ENCODE results near the gene ANGPTL2. TPM values are rescaled to one million over a fixed set of nuclear protein-coding genes. Genes with fewer than 3 reads are reported as not detected.
A peak's percentile ranks its signal among the peaks of the same experiment; 100 is the strongest.

The ANGPTL2 gene
- total RNA-seq, 1 experiment from 2014 or later = 36.2 TPM

DNA sequence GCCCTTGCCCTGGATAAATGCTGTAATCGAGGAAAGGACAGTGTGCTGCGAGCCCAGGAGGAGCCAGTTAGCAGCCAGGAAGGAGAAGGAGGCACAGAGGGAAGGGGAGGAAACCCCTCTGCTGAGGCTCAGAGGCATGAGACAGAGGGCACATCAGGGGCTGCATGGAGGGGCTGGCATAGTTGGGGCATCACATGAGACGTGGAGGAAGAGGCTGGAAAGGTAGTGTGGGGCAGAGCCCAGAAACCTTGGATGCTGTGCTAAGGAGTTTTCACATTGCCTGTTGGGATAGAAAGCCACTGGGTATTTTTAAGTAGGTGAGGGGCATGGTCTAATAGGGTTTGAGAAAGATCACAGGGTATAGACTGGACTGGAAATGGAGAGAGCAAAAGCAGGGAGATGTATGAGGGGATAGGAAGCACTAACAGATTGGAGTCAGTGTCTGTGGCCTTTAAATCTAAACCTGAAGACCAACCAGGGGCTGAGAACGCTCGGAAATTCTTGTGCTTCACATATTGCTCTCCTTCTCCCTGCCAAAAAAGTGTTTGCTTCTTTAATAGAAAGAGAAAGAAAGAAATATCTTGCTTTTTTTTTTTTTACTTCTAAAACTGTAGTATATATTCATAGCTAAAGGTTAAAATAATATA lies 33.0 kb upstream of the ANGPTL2 start:
- DNase-seq (ENCODE audit: low read depth) = no peak

DNA sequence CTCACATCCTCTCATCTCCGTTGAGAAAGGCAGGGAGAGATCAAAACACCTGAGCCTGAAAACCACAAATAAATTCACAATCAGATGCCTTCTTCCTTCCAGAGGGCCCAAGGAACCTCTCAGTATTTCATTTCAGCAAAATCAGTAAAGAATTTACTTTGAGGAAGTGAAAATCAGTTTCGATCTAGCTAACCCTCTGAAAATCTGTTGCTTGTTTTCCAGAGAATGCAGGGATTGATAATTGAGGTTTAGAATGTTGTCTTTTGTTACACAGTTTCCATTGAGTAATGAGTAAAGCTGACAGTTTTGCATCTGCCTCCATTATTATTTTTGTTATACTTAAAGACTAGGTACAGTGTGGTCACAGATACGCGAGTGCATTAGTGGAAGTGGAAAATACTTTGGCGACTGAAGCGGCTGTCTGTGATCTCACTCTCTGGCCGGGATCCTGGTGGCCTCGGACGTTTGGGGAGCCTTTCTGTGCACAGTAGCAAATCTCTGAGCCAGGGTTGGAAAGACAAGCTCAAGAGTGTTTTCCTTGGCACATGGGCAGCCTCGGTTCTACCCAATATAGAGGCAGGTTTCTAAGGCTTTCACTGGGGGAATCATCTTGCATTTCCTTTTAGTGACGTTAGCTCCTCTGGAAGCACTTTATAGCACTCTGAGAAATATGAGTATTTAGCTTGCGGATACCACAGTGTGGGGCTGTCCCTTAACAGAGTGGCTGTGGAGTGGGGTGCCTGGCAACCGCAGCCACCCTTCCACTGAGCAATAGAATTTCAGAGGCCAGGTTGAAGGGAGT lies 32.2 kb upstream of the ANGPTL2 start:
- DNase-seq (ENCODE audit: low read depth) = peak; percentile 64

DNA sequence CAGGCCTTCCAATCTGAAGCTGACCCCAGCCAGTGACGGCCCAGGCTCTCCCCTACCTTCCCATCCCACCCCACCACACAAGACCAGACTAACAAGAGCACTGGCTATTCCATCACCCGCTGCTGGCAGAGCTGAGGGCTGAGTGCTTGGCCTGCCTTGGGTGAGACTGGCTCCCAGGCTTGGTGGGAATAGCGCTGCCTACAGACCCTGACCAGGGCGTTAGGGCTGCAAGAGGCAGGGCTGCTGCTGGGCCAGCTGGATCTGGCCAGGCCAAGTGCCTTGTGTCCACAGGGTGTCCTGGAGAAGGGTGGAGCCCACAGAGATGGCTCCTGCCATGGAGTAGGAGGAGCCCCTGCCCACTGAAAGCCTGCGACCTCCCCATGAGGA lies 31.6 kb upstream of the ANGPTL2 start:
- DNase-seq (ENCODE audit: low read depth) = no peak

DNA sequence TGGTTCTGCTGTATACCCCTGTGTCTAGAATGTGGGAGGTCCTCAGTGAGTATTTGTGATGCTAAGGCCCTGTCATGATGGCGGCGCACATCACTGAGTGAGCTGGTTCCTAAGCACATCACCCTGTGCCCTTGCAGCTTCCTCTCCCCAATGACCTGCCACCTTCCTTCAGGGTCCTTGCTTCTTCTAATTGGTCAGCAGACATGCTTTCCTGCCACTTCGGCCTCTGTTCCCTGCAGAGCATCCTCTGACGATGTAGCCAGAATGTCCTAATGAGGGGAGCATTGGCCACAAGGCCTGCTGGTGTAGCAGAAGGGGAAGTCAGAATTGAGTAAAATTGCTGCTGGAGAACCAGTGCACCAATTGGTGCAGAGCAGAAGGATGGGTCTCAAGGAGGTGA lies 31.1 kb upstream of the ANGPTL2 start:
- DNase-seq (ENCODE audit: low read depth) = no peak

DNA sequence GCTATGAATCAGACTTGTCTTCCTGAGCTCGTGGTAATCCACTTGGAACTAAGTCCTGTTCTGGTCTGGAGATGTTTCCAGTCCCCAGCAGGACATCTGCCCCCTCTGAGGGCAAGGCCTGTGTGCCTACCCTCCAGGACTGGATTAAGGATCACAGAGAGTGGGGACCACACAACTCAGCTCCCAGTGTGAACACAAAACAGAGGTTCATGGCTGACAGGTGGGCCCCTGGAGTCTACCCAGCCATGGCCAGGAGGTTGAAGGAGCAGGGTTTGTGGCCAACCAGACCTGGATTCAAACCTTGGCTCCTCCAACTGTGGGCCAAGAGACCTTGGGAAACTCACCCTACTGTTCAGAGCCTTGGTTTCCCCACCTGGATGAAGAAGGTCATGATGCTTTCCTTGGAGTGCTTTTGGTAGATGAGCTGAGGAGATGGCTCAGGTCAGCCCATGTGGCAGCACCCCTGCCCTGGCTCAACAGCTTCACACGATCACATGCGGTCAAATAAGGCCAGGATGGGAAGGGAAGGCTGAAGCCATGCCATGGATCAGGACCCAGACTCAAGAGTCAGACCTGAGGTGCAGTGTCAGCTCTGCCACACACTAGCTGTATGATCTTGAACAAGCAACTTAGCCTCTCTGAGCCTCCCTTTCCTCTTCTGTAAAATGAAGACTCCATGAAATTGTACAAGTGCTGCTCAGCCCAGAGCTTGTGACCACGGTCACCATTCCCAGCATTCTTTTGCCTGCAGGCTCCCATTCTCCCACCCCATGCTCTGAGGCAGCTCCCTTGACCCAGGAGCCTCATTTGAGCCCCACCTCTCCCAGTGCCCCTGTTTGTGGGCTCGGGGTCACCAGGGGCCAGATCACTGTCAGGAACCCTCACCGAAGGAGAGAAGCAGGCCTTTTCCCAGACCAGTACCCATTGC lies 27.3 kb upstream of the ANGPTL2 start:
- no peak for DNase-seq (ENCODE audit: low read depth)

DNA sequence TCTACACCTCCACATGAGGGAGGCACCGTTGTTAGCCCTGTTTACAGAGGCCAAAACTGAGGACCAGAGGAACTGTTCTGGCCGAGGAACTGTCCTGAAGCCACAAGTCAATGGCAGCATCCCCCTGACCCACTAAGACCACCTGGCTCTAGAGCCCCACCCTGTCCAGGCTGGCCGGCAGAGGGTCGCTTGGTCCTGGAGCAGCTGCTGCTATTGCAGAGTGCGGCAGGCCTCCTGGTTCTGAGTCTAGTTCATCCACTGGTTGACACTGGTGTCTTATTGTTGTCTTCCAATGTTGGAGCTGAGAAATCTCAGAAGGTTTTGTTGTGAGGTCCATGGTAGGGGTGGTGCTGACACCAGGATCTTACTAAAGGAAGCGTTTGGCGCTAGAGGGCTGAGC lies 26.6 kb upstream of the ANGPTL2 start:
- DNase-seq (ENCODE audit: low read depth) = no peak

DNA sequence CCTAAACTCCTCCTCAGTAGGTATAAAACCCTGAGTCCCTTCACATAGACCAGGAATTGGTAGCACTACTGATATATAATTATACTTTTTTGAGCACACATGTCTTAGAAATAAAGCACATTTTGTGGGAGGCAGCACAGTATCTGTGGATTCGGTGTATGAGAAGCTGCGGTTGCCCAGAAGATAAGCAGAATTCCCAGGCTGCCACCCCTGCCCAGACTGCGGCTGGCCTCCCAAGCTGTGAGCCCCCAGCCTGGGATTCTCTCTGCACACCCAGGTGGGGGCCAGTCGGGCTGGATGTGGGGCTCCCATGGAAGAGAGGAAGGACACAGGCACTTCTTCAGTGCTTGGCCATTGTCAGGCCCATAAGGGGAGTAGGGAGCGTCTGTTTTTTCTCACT lies 25.6 kb upstream of the ANGPTL2 start:
- DNase-seq (ENCODE audit: low read depth) = no peak

DNA sequence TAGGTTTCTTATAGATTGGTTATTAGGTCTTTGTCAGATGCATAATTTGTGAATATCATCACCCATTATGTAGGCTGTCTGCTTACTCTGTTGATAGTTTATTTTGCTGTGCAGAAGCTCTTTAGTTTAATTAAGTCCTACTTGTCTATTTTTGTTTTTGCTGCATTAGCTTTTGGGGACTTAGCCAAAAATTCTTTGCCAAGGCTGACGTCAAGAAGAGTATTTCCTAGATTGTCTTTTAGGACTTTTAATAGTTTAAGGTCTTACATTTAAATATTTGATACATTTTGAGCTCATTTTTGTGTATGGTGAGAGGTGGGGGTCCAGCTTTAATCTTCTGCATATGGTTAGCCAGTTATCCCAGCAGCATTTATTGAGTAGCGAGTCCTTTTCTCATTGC lies 24.8 kb upstream of the ANGPTL2 start:
- no peak for DNase-seq (ENCODE audit: low read depth)

DNA sequence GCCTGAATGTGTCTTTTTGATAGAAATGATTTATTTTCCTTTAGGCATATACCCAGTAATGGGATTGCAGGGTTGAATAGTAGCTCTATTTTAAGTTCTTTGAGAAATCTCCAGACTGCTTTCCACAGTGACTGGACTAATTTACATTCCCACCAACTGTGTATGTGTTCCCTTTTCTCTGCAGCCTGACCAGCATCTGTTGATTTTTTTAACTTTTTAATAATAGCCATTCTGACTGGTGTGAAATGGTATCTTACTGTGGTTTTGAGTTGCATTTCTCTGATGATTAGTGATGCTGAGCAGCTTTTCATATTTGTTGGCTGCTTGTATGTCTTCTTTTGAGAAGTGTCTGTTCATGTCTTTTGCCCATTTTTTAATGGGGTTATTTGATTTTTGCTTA lies 24.4 kb upstream of the ANGPTL2 start:
- DNase-seq (ENCODE audit: low read depth) = peak; percentile 66

DNA sequence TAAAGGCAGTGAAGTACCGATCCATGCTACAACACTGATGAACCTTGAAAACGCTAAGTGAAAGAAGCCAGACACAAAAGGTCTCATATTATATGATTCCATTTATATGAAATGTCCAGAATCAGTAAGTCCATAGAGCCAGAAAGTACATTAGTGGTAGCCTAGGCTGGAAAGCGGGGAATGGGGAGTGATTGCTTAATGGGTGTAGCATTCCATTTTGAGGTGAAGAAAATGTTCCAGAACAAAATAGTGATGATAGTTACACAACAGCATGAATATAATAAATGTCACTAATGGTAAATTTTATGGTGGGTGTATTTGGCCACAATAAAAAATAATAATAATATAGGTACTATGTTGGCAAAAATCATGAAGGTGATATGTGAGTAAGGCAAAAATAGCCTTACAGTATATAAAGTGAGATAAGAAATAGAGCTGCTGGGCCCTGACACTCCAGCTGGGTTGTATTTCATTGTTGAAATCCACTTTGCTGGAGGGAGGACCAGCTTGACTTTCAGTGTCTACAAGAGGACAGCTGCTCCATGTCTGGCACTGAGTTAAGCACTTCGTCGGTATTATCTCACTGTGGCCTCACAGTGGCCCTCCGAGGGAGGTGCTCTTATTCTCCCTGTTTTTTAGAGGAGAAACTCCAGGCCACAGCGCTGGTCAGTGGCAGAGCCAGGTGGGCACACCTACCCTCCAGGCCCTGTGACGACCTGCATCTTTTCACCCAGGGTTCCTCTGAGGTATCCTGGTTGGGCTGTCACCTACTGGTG lies 22.4 kb upstream of the ANGPTL2 start:
- no peak for DNase-seq (ENCODE audit: low read depth)

DNA sequence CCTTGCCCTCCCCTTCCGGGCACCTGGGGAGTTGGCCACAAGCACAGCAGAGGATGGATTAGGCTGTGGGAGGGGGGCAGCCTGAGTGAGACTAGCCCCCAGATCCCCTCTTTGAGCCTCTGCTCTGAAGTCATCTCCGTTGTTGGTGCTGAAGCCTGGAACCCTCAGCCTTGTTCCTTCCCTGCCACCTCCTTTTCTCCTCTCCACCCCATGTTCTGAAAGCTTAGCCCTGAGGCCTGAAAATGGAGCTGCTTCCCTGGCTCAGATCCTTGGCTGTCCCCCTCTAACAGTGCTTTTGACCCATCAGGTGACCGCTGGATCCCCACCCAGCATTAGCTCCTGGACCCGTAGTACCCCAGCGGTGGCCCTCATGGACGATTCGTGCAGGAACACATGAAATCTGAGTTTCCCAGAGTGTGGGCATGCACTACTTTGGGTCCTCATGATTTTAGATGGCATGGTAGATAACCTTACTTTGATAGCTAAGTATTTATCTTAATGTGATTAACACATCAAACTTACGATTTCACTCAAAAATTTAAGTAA lies 21.6 kb upstream of the ANGPTL2 start:
- no peak for DNase-seq (ENCODE audit: low read depth)

DNA sequence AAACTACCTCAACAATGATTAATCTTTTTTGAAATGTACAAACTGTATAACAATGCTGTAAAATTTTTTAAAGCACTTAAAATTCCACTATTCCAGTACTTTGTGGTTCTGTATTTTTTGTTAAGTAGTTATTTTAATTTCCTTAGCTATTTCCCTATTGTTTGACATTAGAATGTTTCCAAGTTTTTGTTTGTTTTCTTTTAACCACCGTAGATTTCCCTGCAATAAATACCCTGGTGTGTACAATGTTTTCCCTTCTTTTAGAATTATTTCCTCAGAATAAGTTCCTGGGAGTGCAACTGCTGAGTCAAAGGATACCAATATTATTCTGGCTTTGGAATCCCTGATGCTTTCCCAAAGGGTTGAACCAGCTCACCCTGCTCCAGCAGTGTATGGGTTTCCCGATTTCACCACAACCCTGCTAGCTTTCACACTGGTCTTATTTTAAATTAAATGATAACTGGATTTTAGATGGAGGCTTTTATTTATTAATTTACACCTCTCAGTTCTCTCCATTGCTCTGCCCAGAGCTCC lies 20.6 kb upstream of the ANGPTL2 start:
- DNase-seq (ENCODE audit: low read depth) = no peak

DNA sequence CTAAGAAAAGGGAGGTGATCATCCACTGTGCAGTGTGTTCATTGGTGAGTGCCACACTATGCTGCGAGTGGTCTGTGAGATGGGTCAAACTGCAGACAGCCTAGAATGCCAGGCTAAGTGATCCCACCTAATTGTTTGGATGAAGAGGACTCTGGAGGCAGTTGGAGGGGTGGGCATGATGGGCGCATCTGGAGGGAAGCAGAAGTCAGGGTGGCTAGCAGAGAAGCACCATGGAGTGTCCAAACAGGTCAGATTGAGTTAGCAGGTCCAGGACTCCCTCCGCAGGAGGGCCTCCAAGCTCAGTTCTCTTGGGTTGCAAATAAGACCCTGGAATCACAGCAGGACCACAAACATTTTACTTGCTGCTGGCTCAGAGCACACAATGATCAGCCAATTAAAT lies 19.9 kb upstream of the ANGPTL2 start:
- DNase-seq (ENCODE audit: low read depth) = no peak

DNA sequence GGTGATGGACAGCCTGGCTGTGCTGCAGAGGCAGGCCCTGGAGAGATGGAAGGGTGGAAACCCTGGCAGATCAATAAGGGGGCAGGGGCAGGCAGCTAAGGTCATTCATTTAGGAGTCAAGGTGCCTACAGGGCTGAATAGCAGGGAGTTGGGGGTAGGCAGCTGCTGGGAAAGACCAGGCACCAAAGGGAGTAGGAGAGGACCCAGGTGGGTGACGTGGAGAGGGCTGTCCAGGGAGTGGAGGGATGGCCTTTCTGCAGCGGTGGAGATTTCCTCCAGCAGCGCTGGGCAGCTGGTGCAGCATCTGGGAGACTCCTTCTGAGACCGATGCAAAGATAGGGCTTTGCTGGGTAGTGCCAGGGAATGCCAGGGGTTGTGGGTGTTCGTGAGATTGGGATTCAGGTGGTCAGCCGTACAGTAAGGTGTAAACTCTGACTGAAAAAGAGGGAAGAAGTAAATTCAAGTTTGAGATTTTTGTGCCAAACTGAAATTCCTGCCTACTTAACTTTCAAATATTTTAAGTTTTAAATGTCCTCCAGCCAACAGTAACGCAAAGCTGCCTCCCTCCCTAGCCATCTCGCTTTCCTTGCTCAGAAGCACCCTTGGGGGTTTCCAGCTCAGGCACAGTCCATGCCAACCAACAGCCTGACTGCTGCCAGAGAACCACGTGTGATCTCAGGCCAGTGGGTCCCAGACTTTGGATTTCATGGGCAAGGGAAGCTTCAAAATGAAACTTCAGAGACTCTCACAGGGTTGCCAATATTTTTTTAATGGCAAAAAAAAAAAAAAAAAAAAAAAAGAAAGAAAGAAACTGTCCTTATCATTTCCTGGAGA lies 18.6 kb upstream of the ANGPTL2 start:
- DNase-seq (ENCODE audit: low read depth) = no peak

DNA sequence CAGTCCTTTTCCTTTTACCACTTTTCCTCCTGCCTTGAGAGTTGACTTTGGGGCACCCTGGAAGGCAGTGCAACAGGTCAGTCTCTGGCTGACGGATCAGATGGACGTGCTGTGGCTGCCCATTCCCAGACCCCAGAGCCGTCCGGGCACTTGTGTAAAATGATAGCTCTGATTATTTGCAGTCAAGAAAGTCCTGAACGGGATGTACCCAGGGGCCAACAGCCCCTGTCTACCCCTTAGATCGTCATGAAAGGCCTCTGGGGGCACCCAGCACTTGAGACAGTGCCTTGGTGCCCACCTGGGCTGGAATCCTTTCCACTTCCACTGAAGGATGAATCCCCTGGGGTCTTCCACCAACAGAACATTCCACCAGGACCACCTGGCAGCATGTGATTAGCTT lies 17.7 kb upstream of the ANGPTL2 start:
- DNase-seq (ENCODE audit: low read depth) = no peak

DNA sequence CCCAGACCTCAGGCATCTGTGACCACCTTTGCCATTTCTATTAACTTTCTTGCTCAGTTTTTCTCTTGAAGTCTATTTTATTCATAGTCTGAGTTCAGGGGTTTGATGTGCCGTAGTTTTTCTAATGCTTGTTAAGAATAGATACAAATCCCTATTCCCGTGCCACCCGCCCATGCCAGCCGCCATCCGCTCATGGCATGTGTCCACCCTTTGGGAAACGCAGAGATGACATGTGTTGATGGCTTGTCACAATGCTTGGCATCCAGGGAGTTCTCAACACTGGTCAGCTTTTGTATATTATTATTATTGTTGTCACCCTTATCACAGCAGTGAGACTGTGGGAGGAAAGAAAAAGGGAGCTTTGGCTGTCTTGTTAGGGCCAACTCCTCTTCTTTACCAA lies 17.3 kb upstream of the ANGPTL2 start:
- no peak for DNase-seq (ENCODE audit: low read depth)

DNA sequence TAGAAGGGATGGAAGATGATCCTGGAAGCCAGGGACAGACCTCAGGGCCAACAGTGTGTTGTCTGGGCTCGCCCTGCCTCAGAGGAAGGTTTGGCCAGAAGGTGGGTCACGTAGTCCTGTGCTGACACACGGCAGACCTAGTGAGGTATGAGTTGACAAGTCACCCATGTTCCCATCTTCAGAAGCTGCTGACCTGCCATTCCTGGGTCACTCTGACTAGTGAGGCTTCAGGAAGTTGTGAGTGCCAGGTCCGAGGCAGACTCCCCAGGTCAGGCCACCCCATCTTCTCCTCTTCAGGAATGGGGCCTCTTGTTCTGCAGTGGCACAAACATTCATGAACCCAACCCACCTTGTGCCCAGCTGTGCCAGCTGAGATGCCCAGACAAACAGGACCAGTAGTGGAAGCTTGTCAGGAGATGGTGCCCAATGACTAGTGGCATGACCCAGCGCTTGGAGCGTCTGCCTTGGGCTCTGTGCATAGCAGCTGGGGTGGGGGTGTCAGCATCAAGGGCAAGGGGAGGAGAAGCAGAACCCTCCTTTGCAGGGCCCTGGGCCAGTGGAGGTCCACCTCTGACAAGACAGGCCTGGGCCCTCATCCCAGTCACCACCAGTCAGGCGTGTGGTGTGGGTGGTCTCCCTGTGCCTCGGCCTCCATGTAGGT lies 16.8 kb upstream of the ANGPTL2 start:
- no peak for DNase-seq (ENCODE audit: low read depth)

DNA sequence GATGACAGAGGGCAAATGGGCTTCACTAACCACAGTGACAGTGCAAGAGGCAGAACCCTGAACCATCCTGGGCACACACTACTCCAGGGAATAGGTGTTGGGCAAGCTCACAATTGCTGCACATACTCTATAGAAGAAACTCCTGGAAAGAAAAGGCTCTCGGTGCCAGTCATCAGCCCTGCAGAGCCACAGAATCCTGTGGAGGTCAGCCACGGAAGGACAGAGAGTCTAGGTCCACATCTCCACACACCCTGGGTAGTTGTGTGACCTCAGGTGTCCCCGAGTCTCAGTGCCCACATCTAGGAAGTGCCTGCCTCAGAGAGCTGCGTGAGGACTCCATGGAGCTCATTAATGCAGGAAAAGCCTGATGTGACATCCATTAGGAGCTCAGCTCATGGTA lies 16.0 kb upstream of the ANGPTL2 start:
- DNase-seq (ENCODE audit: low read depth) = no peak

DNA sequence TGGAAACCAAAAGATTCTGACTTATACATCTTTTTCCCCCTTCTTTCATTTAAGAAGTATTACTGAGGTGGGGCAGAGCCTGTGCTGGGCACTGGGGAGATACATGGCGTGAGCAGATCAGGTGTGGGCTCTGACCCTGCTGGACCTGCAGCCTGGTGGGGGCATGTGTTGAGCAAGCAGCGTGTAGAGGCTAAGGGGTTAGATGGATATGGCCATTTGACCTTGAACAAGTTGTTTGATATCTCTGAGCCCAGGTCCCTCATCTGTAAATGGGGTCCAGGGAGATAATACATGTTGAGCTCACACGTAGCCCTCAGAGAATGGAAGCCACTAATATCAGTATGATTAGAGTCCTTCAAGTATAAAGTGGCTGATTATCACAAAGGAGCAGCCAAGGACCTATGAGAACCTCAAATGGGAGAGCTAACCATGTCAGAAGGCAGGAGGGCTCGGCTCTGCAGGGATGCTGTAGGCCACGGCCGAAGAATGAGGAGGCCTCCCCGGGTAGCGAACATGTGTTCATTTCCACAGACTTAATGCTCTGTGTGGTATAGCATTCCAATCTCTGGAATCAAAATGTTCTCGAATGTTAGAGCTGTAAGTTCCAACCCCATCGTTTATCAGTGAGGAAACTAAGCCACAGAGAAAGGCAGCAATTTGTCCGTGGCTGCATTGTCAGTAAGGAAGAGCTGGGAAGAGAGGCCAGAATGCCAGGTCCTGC lies 15.4 kb upstream of the ANGPTL2 start:
- no peak for DNase-seq (ENCODE audit: low read depth)
